WTC11 (cell line): ENCODE results near the gene UBL3. TPM values are rescaled to one million over a fixed set of nuclear protein-coding genes. Genes with fewer than 3 reads are reported as not detected.
A peak's percentile ranks its signal among the peaks of the same experiment; 100 is the strongest.

Experiments used
- ATAC-seq: fragments of 200-7000 bp; cut with Tn5 transposase; 2 replicates; pipeline ENCODE4 v1.10.0; 2021; ENCODE audit warnings: mild to moderate bottlenecking, moderate library complexity
- CTCF ChIA-PET: fragments of 300-600 bp; sonication (Branson Sonifier 250); formaldehyde crosslinking; loops from one replicate; lab custom pipeline; 2021; ENCODE audit warnings: antibody characterized with exemption; lab: Charles Lee
- POLR2A ChIA-PET: fragments of 350-600 bp; sonication (Branson Sonifier 250); formaldehyde crosslinking; loops from one replicate; lab custom pipeline; 2021; ENCODE audit warnings: antibody characterized with exemption; lab: Charles Lee
- DNase-seq: peaks from one replicate; pipeline ENCODE4 v3.0.0; 2021; ENCODE audit warnings: low spot score
- H3K27ac Mint-ChIP-seq: 2 replicates; pipeline ENCODE4 v1.8.0; 2021; ENCODE audit warnings: mixed read lengths
- H3K27me3 Mint-ChIP-seq: 2 replicates; pipeline ENCODE4 v1.8.0; 2021; ENCODE audit warnings: low read depth, mild to moderate bottlenecking, moderate library complexity, mixed read lengths
- H3K36me3 Mint-ChIP-seq: 2 replicates; pipeline ENCODE4 v1.8.0; 2021; ENCODE audit warnings: mixed read lengths
- H3K4me1 Mint-ChIP-seq: 2 replicates; pipeline ENCODE4 v1.8.0; 2022; ENCODE audit warnings: mixed read lengths
- H3K4me3 Mint-ChIP-seq: 2 replicates; pipeline ENCODE4 v1.8.0; 2021; ENCODE audit warnings: mild to moderate bottlenecking, moderate library complexity, mixed read lengths
- H3K9me3 Mint-ChIP-seq: 2 replicates; pipeline ENCODE4 v1.8.0; 2021; ENCODE audit warnings: mixed read lengths
- ATF1 ChIP-seq: sonication (generic); formaldehyde crosslinking; IDR thresholded peaks from 2 replicates; pipeline ENCODE4 v1.8.1; 2023; ENCODE audit warnings: mild to moderate bottlenecking, moderate library complexity, missing genetic modification reagents
- CDX4 ChIP-seq: fragments of 250-450 bp; sonication (Bioruptor Pico); IDR thresholded peaks from 2 replicates; pipeline ENCODE4 v1.9.0; 2021; ENCODE audit warnings: moderate library complexity, mild to moderate bottlenecking, inconsistent platforms, borderline replicate concordance
- CTCF ChIP-seq: fragments of 200-600 bp; IDR thresholded peaks from 2 replicates; pipeline ENCODE4 v1.8.0; 2022; ENCODE audit warnings: antibody characterized with exemption
- FOXK1 ChIP-seq: sonication (generic); formaldehyde crosslinking; IDR thresholded peaks from 2 replicates; pipeline ENCODE4 v1.8.0; 2022; ENCODE audit warnings: mild to moderate bottlenecking, moderate library complexity, missing genetic modification reagents
- FOXP1 ChIP-seq: sonication (generic); formaldehyde crosslinking; IDR thresholded peaks from 2 replicates; pipeline ENCODE4 v1.8.0; 2022; ENCODE audit warnings: missing genetic modification reagents, mild to moderate bottlenecking, moderate library complexity, borderline replicate concordance
- IRF2 ChIP-seq: sonication (generic); formaldehyde crosslinking; IDR thresholded peaks from 2 replicates; pipeline ENCODE4 v1.8.0; 2022; ENCODE audit warnings: low read depth, missing genetic modification reagents, borderline replicate concordance
- KAT7 ChIP-seq: sonication (generic); formaldehyde crosslinking; IDR thresholded peaks from 2 replicates; pipeline ENCODE4 v1.8.1; 2023; ENCODE audit warnings: missing genetic modification reagents, mild to moderate bottlenecking, borderline replicate concordance
- MLX ChIP-seq: sonication (generic); formaldehyde crosslinking; IDR thresholded peaks from 2 replicates; pipeline ENCODE4 v1.8.1; 2023; ENCODE audit warnings: mild to moderate bottlenecking, missing genetic modification reagents, moderate library complexity
- NR3C1 ChIP-seq: sonication (generic); formaldehyde crosslinking; conservative IDR thresholded peaks from 2 replicates; pipeline ENCODE4 v1.8.1; 2023; ENCODE audit warnings: low read depth, mild to moderate bottlenecking, missing genetic modification reagents
- PREB ChIP-seq: sonication (generic); formaldehyde crosslinking; IDR thresholded peaks from 2 replicates; pipeline ENCODE4 v1.8.1; 2022; ENCODE audit warnings: mild to moderate bottlenecking, missing genetic modification reagents, moderate library complexity, borderline replicate concordance
- TEAD1 ChIP-seq: sonication (generic); formaldehyde crosslinking; IDR thresholded peaks from 2 replicates; pipeline ENCODE4 v1.8.0; 2022; ENCODE audit warnings: mild to moderate bottlenecking, missing genetic modification reagents
- TEAD4 ChIP-seq: sonication (generic); formaldehyde crosslinking; IDR thresholded peaks from 2 replicates; pipeline ENCODE4 v1.8.0; 2022; ENCODE audit warnings: mild to moderate bottlenecking, missing genetic modification reagents
- TP53 ChIP-seq: sonication (generic); formaldehyde crosslinking; IDR thresholded peaks from 2 replicates; pipeline ENCODE4 v1.8.1; 2023; ENCODE audit warnings: mild to moderate bottlenecking, missing genetic modification reagents
- USF1 ChIP-seq: sonication (generic); formaldehyde crosslinking; IDR thresholded peaks from 2 replicates; pipeline ENCODE4 v1.8.0; 2022; ENCODE audit warnings: mild to moderate bottlenecking, missing genetic modification reagents
- USF2 ChIP-seq: sonication (generic); formaldehyde crosslinking; IDR thresholded peaks from 2 replicates; pipeline ENCODE4 v1.8.1; 2023; ENCODE audit warnings: mild to moderate bottlenecking, missing genetic modification reagents, moderate library complexity
- ZNF121 ChIP-seq: sonication (generic); formaldehyde crosslinking; IDR thresholded peaks from 2 replicates; pipeline ENCODE4 v1.8.0; 2023; ENCODE audit warnings: missing genetic modification reagents
- ZNF138 ChIP-seq: sonication (generic); formaldehyde crosslinking; conservative IDR thresholded peaks from 2 replicates; pipeline ENCODE4 v1.8.1; 2022; ENCODE audit warnings: mild to moderate bottlenecking, moderate library complexity, missing genetic modification reagents
- ZNF232 ChIP-seq: sonication (generic); formaldehyde crosslinking; IDR thresholded peaks from 2 replicates; pipeline ENCODE4 v1.8.0; 2022; ENCODE audit warnings: mild to moderate bottlenecking, missing genetic modification reagents
- ZNF425 ChIP-seq: fragments of 250-450 bp; sonication (Bioruptor Pico); conservative IDR thresholded peaks from 2 replicates; pipeline ENCODE4 v1.9.0; 2021; ENCODE audit warnings: mild to moderate bottlenecking
- ZNF671 ChIP-seq: fragments of 250-450 bp; sonication (Bioruptor Pico); IDR thresholded peaks from 2 replicates; pipeline ENCODE4 v1.8.0; 2021; ENCODE audit warnings: mild to moderate bottlenecking
- total RNA-seq: library from RNA; stranded (reverse); gene quantifications from 3 replicates; pipeline ENCODE4 v1.2.3, GENCODE V29; 2021

UBL3 gene
- total RNA-seq, 1 experiment from 2014 or later = 15.5 TPM

- TF ChIP-seq CDX4 (CRISPR knock-in tag) = no peak
- TF ChIP-seq NR3C1 (CRISPR knock-in tag) = no peak
- no peak for TF ChIP-seq ZNF138 (CRISPR knock-in tag)
- TF ChIP-seq PREB (CRISPR knock-in tag) = no peak
- no peak for TF ChIP-seq ZNF232 (CRISPR knock-in tag)
- TF ChIP-seq ZNF121 (CRISPR knock-in tag) = no peak
- TF ChIP-seq USF1 (CRISPR knock-in tag) = no peak
- TF ChIP-seq MLX (CRISPR knock-in tag) = no peak
Observed at GRCh38 chr13:29733147-29733611, 117.2 kb downstream of the UBL3 start (continued).

- H3K27me3 Mint-ChIP-seq = 0 out of 2 replicates have a peak, but pooled peaks cover 3% of the 10 kb centered on the region
- no peaks in the 10 kb centered on the region for H3K4me1 Mint-ChIP-seq
- ChIA-PET POLR2A (no interaction called here), CTCF (interaction anchor here (0.6 to 1.5 kb wide), 8 partner anchors 10 to 385 kb away, joined by 3 to 6 read pairs (median 3); no protein-coding TSS in a partner anchor)
- peaks cover 10% of the 10 kb centered on the region for H3K36me3 Mint-ChIP-seq
- TF ChIP-seq CTCF (peak; percentile 25; the same call in 1 of the 2 replicates), ZNF121 (CRISPR knock-in tag) (no peak), ZNF671 (CRISPR knock-in tag) (no peak)
- TF ChIP-seq, all 79 proteins: peak for 1
- ATAC-seq = no peak
- Mint-ChIP-seq H3K9me3 (peaks cover 20% of the 10 kb centered on the region), H3K27ac (no peak overlapping the region), H3K4me3 (no peak overlapping the region)
- no peak for DNase-seq
Observed at GRCh38 chr13:29730253-29730652, 120.2 kb downstream of the UBL3 start.

- ATAC-seq = peak; percentile 41; the same call in 1 of the 2 replicates
- no peak for TF ChIP-seq FOXK1 (CRISPR knock-in tag)
- TF ChIP-seq IRF2 (CRISPR knock-in tag) = no peak
- TF ChIP-seq FOXP1 (CRISPR knock-in tag) = no peak
- TF ChIP-seq TEAD1 = no peak
- TF ChIP-seq KAT7 = no peak
- TF ChIP-seq USF2 = no peak
- TF ChIP-seq ZNF232 (CRISPR knock-in tag) = no peak
- TF ChIP-seq ZNF425 = no peak
- TF ChIP-seq TEAD4 (CRISPR knock-in tag) = no peak
- TF ChIP-seq ATF1 = no peak
- no peak for TF ChIP-seq TP53
- no peak for TF ChIP-seq USF1 (CRISPR knock-in tag)
Observed at GRCh38 chr13:29722415-29722814, 128.0 kb downstream of the UBL3 start.

More at GRCh38 chr13:29722415-29722814, 128.0 kb downstream of the UBL3 start:
- Mint-ChIP-seq H3K27ac (no peak overlapping the region), H3K9me3 (peaks cover 27% of the 10 kb centered on the region), H3K4me3 (no peak overlapping the region), H3K4me1 (peaks cover 16% of the 10 kb centered on the region), H3K36me3 (peaks cover 10% of the 10 kb centered on the region), H3K27me3 (no peaks in the 10 kb centered on the region)
- ChIA-PET POLR2A (no interaction called here), CTCF (interaction anchor here (0.9 kb wide), 1 partner anchor 9 kb away, joined by 3 read pairs; no protein-coding TSS in a partner anchor)
- no peak for DNase-seq
